SK-N-SH (cell line): Measurements from ENCODE around the gene TRANK1. TPM values are rescaled to one million over a fixed set of nuclear protein-coding genes. Genes with fewer than 3 reads are reported as not detected.

Source experiments
- CTCF ChIA-PET: fragments of 300-600, 350-600 bp; formaldehyde crosslinking; extraction: SDS; loops from one replicate; lab custom pipeline; 2021; lab: Yijun Ruan, JAX
- POLR2A ChIA-PET: fragments of 350-600 bp; sonication (Branson Sonifier 250); formaldehyde crosslinking; extraction: SDS; loops from one replicate; lab custom pipeline; 2020; ENCODE audit warnings: antibody characterized with exemption, inconsistent platforms; lab: Yijun Ruan, JAX
- DNase-seq: peaks from one replicate; pipeline ENCODE4 v3.0.0; 2012
- H2AFZ ChIP-seq: fragments of 200-600 bp; sonication (generic); 2 replicates; pipeline ENCODE4 v1.8.1; 2016; ENCODE audit warnings: antibody characterized with exemption, mild to moderate bottlenecking, low read depth
- H3F3A ChIP-seq: fragments of 200-600 bp; sonication (generic); replicated peaks from 2 replicates; pipeline ENCODE3; 2016; ENCODE audit warnings: antibody characterized with exemption, mild to moderate bottlenecking; ENCODE audit not compliant: insufficient read depth
- H3K27ac ChIP-seq, 2 experiments: fragments of 200-500 bp in 1 of 2; fragments of 200-600 bp in 1 of 2; sonication (Bioruptor generic) in 1 of 2; sonication (generic), shearing (Covaris generic) in 1 of 2; 2 replicates each; pipeline versions ENCODE4 v1.5.1 to v1.6.1; 2014 to 2016; ENCODE audit warnings: low read depth in 2 of 2, inconsistent platforms in 1 of 2, low read length in 1 of 2, mild to moderate bottlenecking in 1 of 2, mixed read lengths in 1 of 2
- H3K27me3 ChIP-seq: fragments of 200-600 bp; sonication (generic), shearing (Covaris generic); 2 replicates; pipeline ENCODE4 v1.6.1; 2016; ENCODE audit warnings: mixed run types; ENCODE audit not compliant: insufficient read depth
- H3K36me3 ChIP-seq, 2 experiments: fragments of 200-500 bp in 1 of 2; fragments of 200-600 bp in 1 of 2; sonication (Bioruptor generic) in 1 of 2; sonication (generic) in 1 of 2; replicated peaks in 1 of 2; 2 replicates each; pipeline versions ENCODE3 to v1.5.1; 2014 to 2016; ENCODE audit warnings: low read length in 1 of 2, mild to moderate bottlenecking in 1 of 2; ENCODE audit not compliant: insufficient read depth in 2 of 2, control insufficient read depth in 1 of 2
- H3K4me1 ChIP-seq, 2 experiments: fragments of 200-500 bp in 1 of 2; fragments of 200-600 bp in 1 of 2; sonication (Bioruptor generic) in 1 of 2; sonication (generic), shearing (Covaris generic) in 1 of 2; 2 replicates each; pipeline versions ENCODE4 v1.5.1 to v1.6.1; 2014 to 2016; ENCODE audit warnings: low read depth in 1 of 2, low read length in 1 of 2, mixed run types in 1 of 2; ENCODE audit not compliant: insufficient read depth in 2 of 2, control insufficient read depth in 1 of 2
- H3K4me2 ChIP-seq: fragments of 200-600 bp; sonication (generic), shearing (Covaris generic); 2 replicates; pipeline ENCODE4 v1.6.1; 2017; ENCODE audit warnings: mixed run types
- H3K4me3 ChIP-seq, 2 experiments: fragments of 200-500 bp in 1 of 2; fragments of 200-600 bp in 1 of 2; sonication (Bioruptor generic) in 1 of 2; sonication (generic), shearing (Covaris generic) in 1 of 2; 2 replicates each; pipeline versions ENCODE4 v1.5.1 to v1.8.1; 2014 to 2016; ENCODE audit warnings: low read depth in 2 of 2, inconsistent platforms in 1 of 2, low read length in 1 of 2, mild to moderate bottlenecking in 1 of 2, mixed read lengths in 1 of 2, moderate library complexity in 1 of 2
- H3K79me2 ChIP-seq: fragments of 200-600 bp; sonication (generic); 2 replicates; pipeline ENCODE4 v1.8.1; 2017; ENCODE audit warnings: mild to moderate bottlenecking; ENCODE audit not compliant: insufficient read depth
- H3K9ac ChIP-seq: fragments of 200-600 bp; sonication (generic); 2 replicates; pipeline ENCODE4 v1.6.1; 2017; ENCODE audit warnings: mixed run types
- H3K9me2 ChIP-seq: fragments of 200-600 bp; sonication (generic); 2 replicates; pipeline ENCODE4 v1.6.1; 2017; ENCODE audit warnings: mixed run types
- H3K9me3 ChIP-seq: fragments of 200-600 bp; sonication (generic); 2 replicates; pipeline ENCODE4 v1.6.1; 2017; ENCODE audit warnings: mixed run types, mild to moderate bottlenecking, moderate library complexity
- H4K20me1 ChIP-seq: fragments of 200-600 bp; sonication (generic); 2 replicates; pipeline ENCODE4 v1.6.1; 2017; ENCODE audit warnings: mild to moderate bottlenecking, mixed run types; ENCODE audit not compliant: insufficient read depth
- GABPA ChIP-seq: IDR thresholded peaks from 2 replicates; pipeline ENCODE4 v1.4.0; 2012; ENCODE audit warnings: low read depth, mild to moderate bottlenecking
- JUND ChIP-seq: IDR thresholded peaks from 2 replicates; pipeline ENCODE4 v1.4.0; 2012
- NRF1 ChIP-seq: IDR thresholded peaks from 2 replicates; pipeline ENCODE4 v1.6.1; 2012; ENCODE audit warnings: low read depth, mild to moderate bottlenecking, low read length
- SIN3A ChIP-seq: IDR thresholded peaks from 2 replicates; pipeline ENCODE4 v1.6.1; 2012; ENCODE audit warnings: low read depth, mild to moderate bottlenecking, low read length, moderate library complexity, borderline replicate concordance
- SMC3 ChIP-seq: IDR thresholded peaks from 2 replicates; pipeline ENCODE4 v1.6.1; 2012; ENCODE audit warnings: low read depth, low read length, improper control_type of control experiment
- TAF1 ChIP-seq: IDR thresholded peaks from 2 replicates; pipeline ENCODE4 v1.6.1; 2012; ENCODE audit warnings: low read depth, mild to moderate bottlenecking, low read length, moderate library complexity, borderline replicate concordance
- TCF12 ChIP-seq: IDR thresholded peaks from 2 replicates; pipeline ENCODE4 v1.4.0; 2012
- TEAD4 ChIP-seq: IDR thresholded peaks from 2 replicates; pipeline ENCODE4 v1.4.0; 2012; ENCODE audit warnings: mild to moderate bottlenecking, borderline replicate concordance; ENCODE audit not compliant: insufficient read depth
- WGBS: methylation state at CpG from one replicate; pipeline ENCODE4 v1.1.6; 2017; ENCODE audit warnings: low lambda C conversion rate; 5-methylcytosine and 5-hydroxymethylcytosine counted together
- polyA plus RNA-seq, 3 experiments: library from polyadenylated mRNA; depleted of rRNA; stranded (reverse); fragments of >200 nt; gene quantifications; 2 replicates each; pipeline ENCODE4 v1.2.3, GENCODE V29; 2012
- TF ChIP-seq, protein P1 (sequence below): fragments of 200-600 bp; sonication (generic); IDR thresholded peaks from 2 replicates; pipeline ENCODE4 v1.6.1; 2017; ENCODE audit warnings: antibody characterized with exemption, mild to moderate bottlenecking, moderate library complexity
- TF ChIP-seq, protein P2 (sequence below): IDR thresholded peaks from 2 replicates; pipeline ENCODE4 v1.6.1; 2012; ENCODE audit warnings: mild to moderate bottlenecking, low read depth, low read length, moderate library complexity
- TF ChIP-seq, protein P3 (sequence below): IDR thresholded peaks from 2 replicates; pipeline ENCODE4 v1.4.0; 2012; ENCODE audit warnings: low read depth
- TF ChIP-seq, protein P4 (sequence below): IDR thresholded peaks from 2 replicates; pipeline ENCODE4 v1.4.0; 2012; ENCODE audit warnings: low read depth, borderline replicate concordance

The TRANK1 gene
- polyA plus RNA-seq, 1 of the 3 experiments (the other 2 are of a cell fraction): 0.16 TPM

DNA sequence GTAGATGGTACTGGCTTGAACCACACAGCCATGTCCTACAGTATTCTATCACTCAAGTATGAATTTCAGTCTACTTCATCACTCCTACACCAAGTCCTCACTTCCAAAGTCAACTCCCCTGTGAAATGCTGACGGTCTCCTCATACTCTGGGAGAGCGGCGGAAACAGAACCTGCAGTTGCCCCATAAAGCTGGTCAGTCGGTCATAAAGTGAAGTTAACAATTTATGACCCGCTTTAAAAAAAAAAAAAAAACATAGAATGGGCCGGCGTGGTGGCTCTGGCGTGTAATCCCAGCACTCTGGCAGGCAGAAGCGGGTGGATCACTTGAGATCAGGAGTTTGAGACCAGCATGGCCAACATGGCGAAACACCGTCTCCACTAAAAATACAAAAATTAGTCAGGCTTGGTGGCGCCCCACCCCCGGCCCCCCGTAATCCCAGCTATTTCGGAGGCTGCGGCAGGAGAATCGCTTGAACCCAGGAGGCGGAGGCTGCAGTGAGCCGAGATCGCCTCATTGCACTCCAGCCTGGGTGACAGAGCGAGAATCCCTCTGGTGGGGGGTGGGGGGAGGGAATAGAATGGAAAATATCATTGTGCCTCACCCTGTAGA lies 2.1 kb downstream of the TRANK1 start:
- Histone ChIP-seq H3K9ac (no peak overlapping the region), H3K4me2 (no peak overlapping the region), H4K20me1 (no peaks in the 10 kb centered on the region), H3K79me2 (no peaks in the 10 kb centered on the region), H3K4me1 (no peaks in the 10 kb centered on the region), H3K9me3 (peaks cover 3% of the 10 kb centered on the region; the same call in 1 of the 2 replicates), H3K4me3 (no peak overlapping the region), H3K27ac (no peak overlapping the region), H3K27me3 (no peaks in the 10 kb centered on the region; the same call in 1 of the 2 replicates), H3F3A (no peaks in the 10 kb centered on the region), H3K9me2 (no peaks in the 10 kb centered on the region), H2AFZ (no peak overlapping the region), H3K36me3 (no peaks in the 10 kb centered on the region)
- POLR2A ChIA-PET: no interaction called here
- TF ChIP-seq TCF12: no peak
- CTCF ChIA-PET: interaction anchor here (0.6 kb wide), 1 partner anchor 1061 kb away, joined by 3 read pairs; no protein-coding TSS in a partner anchor
- 93% methylated on average over 18 of the region's 21 CpGs for WGBS
- no peak for DNase-seq

- H4K20me1 ChIP-seq: no peaks in the 10 kb centered on the region
- no peaks in the 10 kb centered on the region for H3K36me3 ChIP-seq
- no peak overlapping the region for H3K4me3 ChIP-seq
- TF ChIP-seq NRF1: no peak
- TF ChIP-seq, protein P1, sequence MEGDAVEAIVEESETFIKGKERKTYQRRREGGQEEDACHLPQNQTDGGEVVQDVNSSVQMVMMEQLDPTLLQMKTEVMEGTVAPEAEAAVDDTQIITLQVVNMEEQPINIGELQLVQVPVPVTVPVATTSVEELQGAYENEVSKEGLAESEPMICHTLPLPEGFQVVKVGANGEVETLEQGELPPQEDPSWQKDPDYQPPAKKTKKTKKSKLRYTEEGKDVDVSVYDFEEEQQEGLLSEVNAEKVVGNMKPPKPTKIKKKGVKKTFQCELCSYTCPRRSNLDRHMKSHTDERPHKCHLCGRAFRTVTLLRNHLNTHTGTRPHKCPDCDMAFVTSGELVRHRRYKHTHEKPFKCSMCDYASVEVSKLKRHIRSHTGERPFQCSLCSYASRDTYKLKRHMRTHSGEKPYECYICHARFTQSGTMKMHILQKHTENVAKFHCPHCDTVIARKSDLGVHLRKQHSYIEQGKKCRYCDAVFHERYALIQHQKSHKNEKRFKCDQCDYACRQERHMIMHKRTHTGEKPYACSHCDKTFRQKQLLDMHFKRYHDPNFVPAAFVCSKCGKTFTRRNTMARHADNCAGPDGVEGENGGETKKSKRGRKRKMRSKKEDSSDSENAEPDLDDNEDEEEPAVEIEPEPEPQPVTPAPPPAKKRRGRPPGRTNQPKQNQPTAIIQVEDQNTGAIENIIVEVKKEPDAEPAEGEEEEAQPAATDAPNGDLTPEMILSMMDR: no peak
- TF ChIP-seq GABPA: no peak
- TF ChIP-seq, protein P2, sequence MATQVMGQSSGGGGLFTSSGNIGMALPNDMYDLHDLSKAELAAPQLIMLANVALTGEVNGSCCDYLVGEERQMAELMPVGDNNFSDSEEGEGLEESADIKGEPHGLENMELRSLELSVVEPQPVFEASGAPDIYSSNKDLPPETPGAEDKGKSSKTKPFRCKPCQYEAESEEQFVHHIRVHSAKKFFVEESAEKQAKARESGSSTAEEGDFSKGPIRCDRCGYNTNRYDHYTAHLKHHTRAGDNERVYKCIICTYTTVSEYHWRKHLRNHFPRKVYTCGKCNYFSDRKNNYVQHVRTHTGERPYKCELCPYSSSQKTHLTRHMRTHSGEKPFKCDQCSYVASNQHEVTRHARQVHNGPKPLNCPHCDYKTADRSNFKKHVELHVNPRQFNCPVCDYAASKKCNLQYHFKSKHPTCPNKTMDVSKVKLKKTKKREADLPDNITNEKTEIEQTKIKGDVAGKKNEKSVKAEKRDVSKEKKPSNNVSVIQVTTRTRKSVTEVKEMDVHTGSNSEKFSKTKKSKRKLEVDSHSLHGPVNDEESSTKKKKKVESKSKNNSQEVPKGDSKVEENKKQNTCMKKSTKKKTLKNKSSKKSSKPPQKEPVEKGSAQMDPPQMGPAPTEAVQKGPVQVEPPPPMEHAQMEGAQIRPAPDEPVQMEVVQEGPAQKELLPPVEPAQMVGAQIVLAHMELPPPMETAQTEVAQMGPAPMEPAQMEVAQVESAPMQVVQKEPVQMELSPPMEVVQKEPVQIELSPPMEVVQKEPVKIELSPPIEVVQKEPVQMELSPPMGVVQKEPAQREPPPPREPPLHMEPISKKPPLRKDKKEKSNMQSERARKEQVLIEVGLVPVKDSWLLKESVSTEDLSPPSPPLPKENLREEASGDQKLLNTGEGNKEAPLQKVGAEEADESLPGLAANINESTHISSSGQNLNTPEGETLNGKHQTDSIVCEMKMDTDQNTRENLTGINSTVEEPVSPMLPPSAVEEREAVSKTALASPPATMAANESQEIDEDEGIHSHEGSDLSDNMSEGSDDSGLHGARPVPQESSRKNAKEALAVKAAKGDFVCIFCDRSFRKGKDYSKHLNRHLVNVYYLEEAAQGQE: no peak
- TF ChIP-seq, protein P3, sequence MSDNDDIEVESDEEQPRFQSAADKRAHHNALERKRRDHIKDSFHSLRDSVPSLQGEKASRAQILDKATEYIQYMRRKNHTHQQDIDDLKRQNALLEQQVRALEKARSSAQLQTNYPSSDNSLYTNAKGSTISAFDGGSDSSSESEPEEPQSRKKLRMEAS: no peak
- no peak for TF ChIP-seq TEAD4
- TF ChIP-seq SIN3A: no peak
- no peak for TF ChIP-seq TAF1
- TF ChIP-seq, protein P4, sequence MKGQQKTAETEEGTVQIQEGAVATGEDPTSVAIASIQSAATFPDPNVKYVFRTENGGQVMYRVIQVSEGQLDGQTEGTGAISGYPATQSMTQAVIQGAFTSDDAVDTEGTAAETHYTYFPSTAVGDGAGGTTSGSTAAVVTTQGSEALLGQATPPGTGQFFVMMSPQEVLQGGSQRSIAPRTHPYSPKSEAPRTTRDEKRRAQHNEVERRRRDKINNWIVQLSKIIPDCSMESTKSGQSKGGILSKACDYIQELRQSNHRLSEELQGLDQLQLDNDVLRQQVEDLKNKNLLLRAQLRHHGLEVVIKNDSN: no peak
- no peak for TF ChIP-seq SMC3
- no peak for TF ChIP-seq TCF12
- no peak for TF ChIP-seq JUND
- no peaks in the 10 kb centered on the region for H3K9me2 ChIP-seq
- POLR2A ChIA-PET: no interaction called here
- no peaks in the 10 kb centered on the region; the same call in 1 of the 2 replicates for H3K27me3 ChIP-seq
- H3K27ac ChIP-seq: no peak overlapping the region
- H2AFZ ChIP-seq: no peak overlapping the region
- 64% methylated on average over 2 of the region's 3 CpGs for WGBS
- no peaks in the 10 kb centered on the region for H3K79me2 ChIP-seq
- H3K9ac ChIP-seq: no peak overlapping the region
- no peak for DNase-seq
- no peaks in the 10 kb centered on the region for H3K9me3 ChIP-seq
- H3F3A ChIP-seq: no peaks in the 10 kb centered on the region
- CTCF ChIA-PET: no interaction called here
- no peaks in the 10 kb centered on the region for H3K4me1 ChIP-seq
- H3K4me2 ChIP-seq: no peak overlapping the region
Measured at GRCh38 chr3:36941658-36942057, 3.2 kb downstream of the TRANK1 start.
